AG09319 (cell line): Measurements from ENCODE around the gene PWP1.

Source experiments
- DNase-seq: peaks from one replicate; pipeline ENCODE4 v3.0.0-alpha.2; 2010; ENCODE audit warnings: low read depth; ENCODE audit errors: extremely low read depth
- TF ChIP-seq, protein P1 (sequence below): IDR thresholded peaks from 2 replicates; pipeline ENCODE4 v1.5.1; 2011; ENCODE audit warnings: low read depth, mild to moderate bottlenecking, inconsistent platforms, low read length, moderate library complexity

PWP1 gene

GRCh38 chr12:107660235-107660634 lies 25.4 kb upstream of the PWP1 start:
- no peak for DNase-seq
- TF ChIP-seq, protein P1, sequence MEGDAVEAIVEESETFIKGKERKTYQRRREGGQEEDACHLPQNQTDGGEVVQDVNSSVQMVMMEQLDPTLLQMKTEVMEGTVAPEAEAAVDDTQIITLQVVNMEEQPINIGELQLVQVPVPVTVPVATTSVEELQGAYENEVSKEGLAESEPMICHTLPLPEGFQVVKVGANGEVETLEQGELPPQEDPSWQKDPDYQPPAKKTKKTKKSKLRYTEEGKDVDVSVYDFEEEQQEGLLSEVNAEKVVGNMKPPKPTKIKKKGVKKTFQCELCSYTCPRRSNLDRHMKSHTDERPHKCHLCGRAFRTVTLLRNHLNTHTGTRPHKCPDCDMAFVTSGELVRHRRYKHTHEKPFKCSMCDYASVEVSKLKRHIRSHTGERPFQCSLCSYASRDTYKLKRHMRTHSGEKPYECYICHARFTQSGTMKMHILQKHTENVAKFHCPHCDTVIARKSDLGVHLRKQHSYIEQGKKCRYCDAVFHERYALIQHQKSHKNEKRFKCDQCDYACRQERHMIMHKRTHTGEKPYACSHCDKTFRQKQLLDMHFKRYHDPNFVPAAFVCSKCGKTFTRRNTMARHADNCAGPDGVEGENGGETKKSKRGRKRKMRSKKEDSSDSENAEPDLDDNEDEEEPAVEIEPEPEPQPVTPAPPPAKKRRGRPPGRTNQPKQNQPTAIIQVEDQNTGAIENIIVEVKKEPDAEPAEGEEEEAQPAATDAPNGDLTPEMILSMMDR: no peak

GRCh38 chr12:107660861-107661415 lies 24.7 kb upstream of the PWP1 start:
- DNase-seq: no peak
- TF ChIP-seq, protein P1: no peak

DNA sequence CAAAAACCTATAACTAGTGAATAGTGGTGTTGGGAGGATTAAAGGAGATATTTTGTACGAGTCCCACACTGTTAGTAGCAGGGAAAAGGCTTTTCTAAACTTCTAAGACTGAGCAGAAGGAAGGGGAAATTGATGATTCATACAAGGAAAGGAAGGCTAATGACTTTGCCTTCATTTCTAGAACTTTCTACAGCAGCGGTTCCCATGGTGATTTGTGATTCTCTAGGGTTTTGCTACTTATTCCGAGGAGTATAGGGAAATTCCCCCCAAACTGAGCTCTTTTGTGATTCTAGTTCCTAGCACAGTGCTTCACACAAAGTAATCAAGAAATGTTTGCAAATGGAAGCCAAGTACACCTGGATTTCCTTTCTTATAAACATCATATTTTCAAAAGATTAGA lies 23.8 kb upstream of the PWP1 start:
- no peak for DNase-seq
- TF ChIP-seq, protein P1: no peak

- TF ChIP-seq, protein P1: no peak
- no peak for DNase-seq
These were observed 23.1 kb upstream of the PWP1 start for GRCh38 chr12:107662484-107662883.

- TF ChIP-seq, protein P1: no peak
- no peak for DNase-seq
These were observed 22.3 kb upstream of the PWP1 start for GRCh38 chr12:107663277-107663676.

DNA sequence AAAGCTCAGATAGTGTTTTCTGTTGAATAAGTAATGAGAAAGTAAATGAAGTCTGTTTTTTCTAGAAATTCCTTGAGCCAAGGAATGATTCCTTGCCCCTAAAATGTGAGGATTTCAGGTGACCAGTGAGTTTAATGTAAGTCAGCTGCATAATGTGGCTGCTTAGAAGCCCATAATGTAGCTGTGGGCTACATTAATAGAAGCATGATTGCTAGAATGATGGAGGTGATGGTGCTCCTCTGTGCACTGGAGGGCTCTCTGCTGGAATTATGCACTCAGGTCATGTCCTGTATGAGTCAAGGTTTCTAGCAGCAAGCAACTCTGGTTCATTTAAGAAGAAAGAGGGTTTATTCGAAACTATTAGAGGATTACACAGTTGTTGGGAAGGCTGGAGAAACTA lies 19.6 kb upstream of the PWP1 start:
- no peak for DNase-seq
- TF ChIP-seq, protein P1: no peak

GRCh38 chr12:107667464-107667863 lies 18.1 kb upstream of the PWP1 start:
- no peak for DNase-seq

More at GRCh38 chr12:107667464-107667863, 18.1 kb upstream of the PWP1 start:
- TF ChIP-seq, protein P1: no peak
